IPS-18a (cell line): ENCODE measurements around the gene PAPPA2.

Experiments used
- H3K27ac ChIP-seq: one replicate; pipeline ENCODE4 v1.5.1; 2013; ENCODE audit warnings: low read length
- H3K27me3 ChIP-seq: one replicate; pipeline ENCODE4 v1.6.1; 2013; ENCODE audit warnings: mild to moderate bottlenecking, low read length; ENCODE audit not compliant: control insufficient read depth, insufficient read depth
- H3K36me3 ChIP-seq: one replicate; pipeline ENCODE4 v1.6.1; 2013; ENCODE audit warnings: low read depth, low read length; ENCODE audit not compliant: control insufficient read depth
- H3K4me1 ChIP-seq: one replicate; pipeline ENCODE4 v1.6.1; 2013; ENCODE audit warnings: low read depth, low read length; ENCODE audit not compliant: control insufficient read depth
- H3K4me3 ChIP-seq: one replicate; pipeline ENCODE4 v1.5.1; 2013; ENCODE audit warnings: low read length
- H3K9ac ChIP-seq: one replicate; pipeline ENCODE4 v1.6.1; 2013; ENCODE audit warnings: mild to moderate bottlenecking, low read length, moderate library complexity
- H3K9me3 ChIP-seq: one replicate; pipeline ENCODE4 v1.6.1; 2013; ENCODE audit warnings: low read depth, low read length; ENCODE audit not compliant: control insufficient read depth

The PAPPA2 gene

GRCh38 chr1:176778056-176778455 is 315.1 kb downstream of the PAPPA2 start:
- Histone ChIP-seq H3K9ac (no peak overlapping the region), H3K27me3 (no peaks in the 10 kb centered on the region), H3K27ac (no peak overlapping the region), H3K36me3 (no peaks in the 10 kb centered on the region), H3K4me3 (no peak overlapping the region), H3K4me1 (no peaks in the 10 kb centered on the region), H3K9me3 (no peaks in the 10 kb centered on the region)

DNA sequence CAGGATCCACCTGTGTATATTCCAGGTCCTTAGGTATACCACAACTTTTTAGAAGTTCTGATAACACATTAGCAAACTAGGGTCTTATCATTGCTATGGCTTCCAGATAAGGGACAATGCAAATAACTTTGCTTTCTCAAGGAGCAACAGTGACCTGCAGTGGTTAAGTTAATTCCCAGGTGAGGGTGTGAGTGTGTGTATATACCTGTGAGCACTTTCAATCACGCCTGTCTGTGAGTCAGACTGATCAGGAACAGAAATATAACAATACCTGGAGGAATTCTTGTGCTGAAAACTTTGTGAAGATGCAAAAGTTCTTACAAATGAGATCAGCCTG is 317.0 kb downstream of the PAPPA2 start:
- H3K36me3 ChIP-seq = no peaks in the 10 kb centered on the region
- no peak overlapping the region for H3K27ac ChIP-seq
- H3K4me3 ChIP-seq = no peak overlapping the region
- no peaks in the 10 kb centered on the region for H3K4me1 ChIP-seq
- no peaks in the 10 kb centered on the region for H3K9me3 ChIP-seq
- H3K9ac ChIP-seq = no peak overlapping the region
- no peaks in the 10 kb centered on the region for H3K27me3 ChIP-seq

- no peaks in the 10 kb centered on the region for H3K9me3 ChIP-seq
- H3K9ac ChIP-seq = no peak overlapping the region
- H3K4me3 ChIP-seq = no peak overlapping the region
- no peaks in the 10 kb centered on the region for H3K4me1 ChIP-seq
- no peak overlapping the region for H3K27ac ChIP-seq
- H3K36me3 ChIP-seq = no peaks in the 10 kb centered on the region
- H3K27me3 ChIP-seq = no peaks in the 10 kb centered on the region
These were observed 320.3 kb downstream of the PAPPA2 start for GRCh38 chr1:176783309-176783708.

DNA sequence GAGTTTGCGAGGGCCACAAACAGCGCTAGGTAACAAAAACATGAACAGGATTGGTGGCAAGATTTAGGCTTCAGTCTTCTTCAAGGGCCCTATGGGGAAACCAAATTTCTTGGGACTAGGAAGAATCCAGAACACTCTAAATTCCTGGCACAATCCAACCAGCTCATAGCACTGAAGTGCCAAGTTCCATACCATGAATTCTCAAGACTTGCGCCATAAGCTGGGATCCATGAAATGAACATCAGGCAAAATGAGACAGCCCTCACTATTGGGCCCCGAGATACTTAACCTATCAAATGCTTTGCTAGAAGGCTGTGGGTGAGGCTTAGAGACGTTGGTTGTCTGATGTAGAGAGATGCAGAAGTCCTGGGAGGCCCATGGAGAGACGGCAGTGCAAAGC is 322.1 kb downstream of the PAPPA2 start:
- H3K36me3 ChIP-seq = no peaks in the 10 kb centered on the region
- H3K9me3 ChIP-seq = no peaks in the 10 kb centered on the region
- no peaks in the 10 kb centered on the region for H3K4me1 ChIP-seq
- no peak overlapping the region for H3K4me3 ChIP-seq
- no peaks in the 10 kb centered on the region for H3K27me3 ChIP-seq
- H3K9ac ChIP-seq = no peak overlapping the region
- no peak overlapping the region for H3K27ac ChIP-seq

GRCh38 chr1:176785791-176786190 is 322.8 kb downstream of the PAPPA2 start:
- H3K27me3 ChIP-seq = no peaks in the 10 kb centered on the region
- no peak overlapping the region for H3K4me3 ChIP-seq
- H3K36me3 ChIP-seq = no peaks in the 10 kb centered on the region
- no peak overlapping the region for H3K27ac ChIP-seq
- H3K4me1 ChIP-seq = no peaks in the 10 kb centered on the region
- no peaks in the 10 kb centered on the region for H3K9me3 ChIP-seq
- H3K9ac ChIP-seq = no peak overlapping the region

DNA sequence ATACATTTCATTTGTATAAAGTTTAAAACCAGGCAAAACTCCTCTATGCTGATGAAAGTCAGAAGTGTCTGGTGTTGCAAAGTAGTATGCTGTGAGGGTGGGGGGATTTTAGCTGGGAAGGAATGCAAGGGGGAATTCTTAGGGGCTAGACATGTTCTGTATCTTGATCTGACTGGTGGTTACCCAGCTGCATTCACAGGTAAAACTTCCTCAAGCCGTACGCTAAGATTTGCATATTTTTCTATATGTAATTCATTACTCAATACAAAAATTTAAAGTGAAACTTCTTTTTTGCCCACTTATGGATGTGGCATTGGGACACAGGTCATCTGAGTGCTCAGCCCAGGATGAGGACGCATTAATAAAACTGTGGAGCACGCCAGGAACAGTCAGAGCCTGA is 323.3 kb downstream of the PAPPA2 start:
- no peak overlapping the region for H3K9ac ChIP-seq
- no peak overlapping the region for H3K27ac ChIP-seq
- no peaks in the 10 kb centered on the region for H3K27me3 ChIP-seq
- H3K4me1 ChIP-seq = no peaks in the 10 kb centered on the region
- no peaks in the 10 kb centered on the region for H3K9me3 ChIP-seq
- no peak overlapping the region for H3K4me3 ChIP-seq
- no peaks in the 10 kb centered on the region for H3K36me3 ChIP-seq

DNA sequence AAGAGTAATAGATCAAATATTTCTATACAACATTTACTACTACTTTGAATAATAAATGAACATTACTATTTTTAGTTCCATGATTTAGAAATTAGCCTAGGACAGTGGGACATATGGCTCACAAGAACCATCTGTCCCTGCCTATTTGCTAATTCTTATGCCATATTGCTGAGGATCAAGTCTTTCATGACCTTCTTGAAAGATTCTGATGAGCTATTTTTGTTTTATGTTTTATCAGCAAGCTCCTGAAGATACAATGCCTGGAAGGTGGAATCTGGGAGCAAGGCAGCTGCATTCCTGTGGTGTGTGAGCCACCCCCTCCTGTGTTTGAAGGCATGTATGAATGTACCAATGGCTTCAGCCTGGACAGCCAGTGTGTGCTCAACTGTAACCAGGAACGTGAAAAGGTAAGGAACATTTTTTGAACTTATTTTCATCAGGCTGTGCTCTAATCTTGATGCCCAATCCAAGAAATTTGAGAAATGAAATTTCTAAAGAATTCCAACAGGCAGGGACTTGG is 326.7 kb downstream of the PAPPA2 start:
- Histone ChIP-seq H3K36me3 (no peaks in the 10 kb centered on the region), H3K9ac (no peak overlapping the region), H3K9me3 (no peaks in the 10 kb centered on the region), H3K27ac (no peak overlapping the region), H3K4me3 (no peak overlapping the region), H3K27me3 (no peaks in the 10 kb centered on the region), H3K4me1 (no peaks in the 10 kb centered on the region)

DNA sequence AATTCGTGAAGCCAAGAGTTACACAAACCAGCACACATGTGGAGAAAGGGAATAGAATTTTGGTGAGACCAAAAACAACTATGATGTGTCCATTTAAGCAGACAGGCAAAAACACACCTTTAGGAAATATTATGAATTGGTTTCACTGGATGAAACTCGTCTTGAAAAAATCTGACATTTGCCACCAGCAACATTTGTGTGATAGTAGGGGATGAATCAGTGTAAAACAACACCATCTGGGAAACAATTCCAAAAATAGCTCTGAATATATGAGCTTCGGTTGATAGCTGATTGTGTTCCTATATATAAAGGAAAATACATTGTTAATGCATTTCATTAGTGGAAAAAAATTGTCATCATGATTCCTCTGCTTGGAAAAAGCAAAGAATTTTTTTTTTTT is 327.8 kb downstream of the PAPPA2 start:
- H3K9me3 ChIP-seq = no peaks in the 10 kb centered on the region
- H3K27ac ChIP-seq = no peak overlapping the region
- H3K4me3 ChIP-seq = no peak overlapping the region
- no peaks in the 10 kb centered on the region for H3K27me3 ChIP-seq
- H3K9ac ChIP-seq = no peak overlapping the region
- no peaks in the 10 kb centered on the region for H3K36me3 ChIP-seq
- no peaks in the 10 kb centered on the region for H3K4me1 ChIP-seq

DNA sequence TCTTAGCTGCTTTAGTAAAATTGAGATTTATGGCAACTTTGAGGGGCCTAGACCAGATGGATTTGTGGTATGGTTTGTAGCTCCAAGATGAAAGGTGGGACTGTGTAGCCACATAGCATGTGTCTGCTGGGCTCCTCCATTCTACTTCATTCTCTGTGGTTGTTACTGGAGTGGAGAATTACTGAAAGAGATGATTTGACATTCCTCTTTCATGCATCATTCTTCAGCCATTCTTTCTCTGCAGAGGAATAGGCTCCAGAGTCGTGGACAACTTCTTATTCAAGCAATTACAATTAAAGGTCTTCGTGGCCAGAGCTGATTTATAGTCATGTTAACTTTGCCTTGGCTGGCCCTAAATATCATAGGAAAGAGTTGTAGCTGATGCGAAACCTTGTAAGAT is 328.9 kb downstream of the PAPPA2 start:
- H3K27ac ChIP-seq = no peak overlapping the region
- no peaks in the 10 kb centered on the region for H3K36me3 ChIP-seq
- H3K4me1 ChIP-seq = no peaks in the 10 kb centered on the region
- no peaks in the 10 kb centered on the region for H3K27me3 ChIP-seq
- no peak overlapping the region for H3K4me3 ChIP-seq
- no peaks in the 10 kb centered on the region for H3K9me3 ChIP-seq
- no peak overlapping the region for H3K9ac ChIP-seq

DNA sequence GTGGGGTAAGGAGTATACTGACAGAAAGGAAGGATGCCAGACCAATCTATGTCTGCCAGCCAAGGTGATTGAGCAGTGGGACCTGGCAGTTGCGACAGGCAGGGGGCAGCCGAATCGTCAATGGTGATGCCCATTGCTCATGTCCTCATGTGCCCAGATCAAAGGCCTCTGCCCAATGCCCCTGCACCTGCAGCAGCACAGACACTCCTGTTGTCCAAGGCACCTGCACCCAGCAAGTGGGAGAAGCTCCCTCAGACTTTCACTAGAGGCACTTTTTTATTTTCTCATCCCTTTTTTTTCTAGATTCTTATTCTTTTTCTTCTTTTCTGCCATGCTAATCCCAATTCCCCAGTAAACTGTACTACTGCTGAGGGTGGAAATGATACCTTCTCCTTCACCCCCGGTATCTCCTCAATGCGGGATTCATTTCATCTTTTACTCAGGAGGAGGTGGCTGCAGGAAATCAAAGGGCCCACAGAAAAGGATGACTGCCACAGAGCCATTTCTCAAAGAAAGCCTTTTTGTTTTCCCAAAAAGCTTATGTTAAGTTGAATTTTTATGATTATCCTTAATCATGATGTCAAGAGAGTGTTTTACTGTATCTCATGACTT is 332.0 kb downstream of the PAPPA2 start:
- no peaks in the 10 kb centered on the region for H3K9me3 ChIP-seq
- no peak overlapping the region for H3K9ac ChIP-seq
- H3K4me3 ChIP-seq = no peak overlapping the region
- no peaks in the 10 kb centered on the region for H3K4me1 ChIP-seq
- H3K27ac ChIP-seq = no peak overlapping the region
- H3K27me3 ChIP-seq = no peaks in the 10 kb centered on the region
- no peaks in the 10 kb centered on the region for H3K36me3 ChIP-seq

DNA sequence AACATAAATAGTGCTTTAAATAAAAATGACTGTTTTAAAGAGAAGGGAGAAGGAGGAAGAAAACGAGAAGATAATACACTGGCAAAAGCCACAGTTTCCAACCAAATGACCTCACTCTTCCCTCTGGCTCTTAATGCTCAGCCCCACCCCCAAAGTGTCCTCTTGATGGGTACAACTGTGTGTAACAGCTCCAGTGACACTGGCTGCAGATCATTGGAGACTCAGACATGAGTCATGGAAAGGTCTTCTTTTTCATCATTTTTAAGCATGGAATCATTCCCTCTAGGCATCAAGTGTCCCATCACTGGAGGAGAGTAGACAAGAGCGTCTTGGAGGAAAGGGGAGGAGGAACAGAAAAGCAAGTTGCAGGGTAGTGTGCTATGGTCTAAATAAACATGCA is 333.0 kb downstream of the PAPPA2 start:
- Histone ChIP-seq H3K4me3 (no peak overlapping the region), H3K27ac (no peak overlapping the region), H3K4me1 (no peaks in the 10 kb centered on the region), H3K27me3 (no peaks in the 10 kb centered on the region), H3K36me3 (no peaks in the 10 kb centered on the region), H3K9ac (no peak overlapping the region), H3K9me3 (no peaks in the 10 kb centered on the region)

- Histone ChIP-seq H3K4me3 (no peak overlapping the region), H3K9ac (no peak overlapping the region), H3K27ac (no peak overlapping the region)
These were observed 333.6 kb downstream of the PAPPA2 start for GRCh38 chr1:176796583-176796982.

More at GRCh38 chr1:176796583-176796982, 333.6 kb downstream of the PAPPA2 start:
- Histone ChIP-seq H3K9me3 (no peaks in the 10 kb centered on the region), H3K27me3 (no peaks in the 10 kb centered on the region), H3K36me3 (no peaks in the 10 kb centered on the region), H3K4me1 (no peaks in the 10 kb centered on the region)
